Thymus (tissue), 11 donors: ENCODE measurements around the gene ZNF761. TPM values are rescaled to one million over a fixed set of nuclear protein-coding genes. Genes with fewer than 3 reads are reported as not detected.
"Not testable (repeated sequence)": the region's sequence is repeated elsewhere in the genome, so short reads cannot be mapped to it uniquely, and the experiment has no call there.

ENCODE experiments used
- DNase-seq, 9 donors: peaks; one replicate each; pipeline ENCODE4 v3.0.0-alpha.2; 2013; ENCODE audit warnings: low spot score in 9 of 9, low read depth in 6 of 9, missing footprints in 1 of 9
- H3K27ac ChIP-seq, 2 donors: one replicate each; pipeline ENCODE4 v1.5.1; 2013; ENCODE audit warnings: control low read depth in 1 of 2, low read depth in 1 of 2, low read length in 1 of 2, mild to moderate bottlenecking in 1 of 2, moderate library complexity in 1 of 2
- H3K27me3 ChIP-seq, 2 donors: one replicate each; pipeline ENCODE4 v1.5.1; 2013; ENCODE audit warnings: low read length in 1 of 2; ENCODE audit not compliant: control insufficient read depth in 2 of 2, insufficient read depth in 1 of 2
- H3K36me3 ChIP-seq, 2 donors: one replicate each; pipeline ENCODE4 v1.5.1; 2013; ENCODE audit warnings: low read length in 1 of 2, mild to moderate bottlenecking in 1 of 2, moderate library complexity in 1 of 2; ENCODE audit not compliant: control insufficient read depth in 2 of 2, insufficient read depth in 2 of 2
- H3K4me1 ChIP-seq, 2 donors: one replicate each; pipeline ENCODE4 v1.5.1; 2013; ENCODE audit warnings: low read length in 2 of 2; ENCODE audit not compliant: control insufficient read depth in 2 of 2, insufficient read depth in 2 of 2
- H3K4me3 ChIP-seq, 2 donors: one replicate each; pipeline ENCODE4 v1.5.1; 2013; ENCODE audit warnings: low read length in 2 of 2, control low read depth in 1 of 2, mild to moderate bottlenecking in 1 of 2
- H3K9me3 ChIP-seq, 2 donors: one replicate each; pipeline ENCODE4 v1.5.1; 2013; ENCODE audit warnings: low read length in 1 of 2, mild to moderate bottlenecking in 1 of 2; ENCODE audit not compliant: control insufficient read depth in 2 of 2, insufficient read depth in 1 of 2
- whole genome bisulfite sequencing: extraction: QIAGEN DNeasy Blood & Tissue Kit; methylation state at CpG from one replicate; pipeline ENCODE4 v1.1.7; 2013; 5-methylcytosine and 5-hydroxymethylcytosine counted together
- polyA plus RNA-seq: library from polyadenylated mRNA; stranded (reverse); fragments of 200-250 nt; gene quantifications from one replicate; pipeline ENCODE4 v1.2.3, GENCODE V29; 2013
- total RNA-seq: library from RNA; stranded (reverse); fragments of 120-200 nt; gene quantifications from one replicate; pipeline ENCODE4 v1.2.4, GENCODE V29; 2013
- donor health status: healthy.

The ZNF761 gene
- total and polyA plus RNA-seq, 2 donors: 9.7 to 14.9 TPM

DNA sequence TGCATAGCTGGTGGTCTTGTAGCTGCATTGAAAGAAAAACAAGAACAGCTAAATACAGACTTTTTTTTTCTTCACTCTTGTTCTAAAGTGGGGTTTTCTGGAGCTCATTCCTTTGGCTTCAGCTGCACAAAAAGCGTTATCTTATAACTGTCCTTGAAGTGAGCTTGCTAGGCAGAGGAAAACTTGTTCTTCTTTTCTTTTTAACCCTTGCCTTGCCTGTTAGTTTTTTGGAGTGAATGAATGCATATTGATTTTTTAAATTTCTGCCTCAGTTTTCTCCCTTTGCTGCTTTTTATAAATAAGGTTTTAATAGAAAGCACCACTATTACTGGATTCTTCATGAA, 35.3 kb upstream of the ZNF761 start:
- DNase-seq: no peak
- WGBS: 11% methylated on average over 1 of the region's 1 CpG
- peaks cover 20 to 24% of the 10 kb centered on the region in 2 donors for H3K36me3 ChIP-seq
- H3K27ac ChIP-seq: no peak overlapping the region
- no peaks in the 10 kb centered on the region for H3K27me3 ChIP-seq
- peaks cover 1 to 11% of the 10 kb centered on the region in 2 donors for H3K9me3 ChIP-seq
- no peak overlapping the region for H3K4me3 ChIP-seq
- H3K4me1 ChIP-seq: peaks cover 3 to 4% of the 10 kb centered on the region in 2 donors

DNA sequence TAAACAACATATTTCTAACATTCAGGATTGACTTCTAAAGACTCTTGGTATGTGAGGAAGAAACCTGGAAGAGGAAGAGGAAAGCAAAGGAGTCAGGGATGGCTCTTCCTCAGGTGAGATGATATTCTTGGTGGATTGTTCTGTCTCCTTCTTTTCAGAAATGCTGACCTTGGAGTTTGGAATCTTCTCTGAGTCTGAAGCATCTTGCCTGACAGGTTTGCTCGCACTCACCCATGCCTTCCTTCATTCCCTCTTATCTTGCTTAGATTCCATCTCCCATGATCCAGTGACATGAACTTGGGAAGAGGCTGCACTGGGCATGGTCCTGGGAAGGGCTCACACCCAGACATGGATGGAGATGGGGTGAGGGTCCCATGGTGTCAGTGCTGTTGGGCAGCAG, 33.9 kb upstream of the ZNF761 start:
- not testable (repeated sequence) for H3K27me3 ChIP-seq, H3K4me1 ChIP-seq, H3K27ac ChIP-seq, DNase-seq, H3K4me3 ChIP-seq
- 100% methylated on average over 1 of the region's 1 CpG for WGBS
- Histone ChIP-seq H3K36me3 (peaks cover 28 to 31% of the 10 kb centered on the region in 2 donors), H3K9me3 (peaks cover 5 to 20% of the 10 kb centered on the region in 2 donors)

DNA sequence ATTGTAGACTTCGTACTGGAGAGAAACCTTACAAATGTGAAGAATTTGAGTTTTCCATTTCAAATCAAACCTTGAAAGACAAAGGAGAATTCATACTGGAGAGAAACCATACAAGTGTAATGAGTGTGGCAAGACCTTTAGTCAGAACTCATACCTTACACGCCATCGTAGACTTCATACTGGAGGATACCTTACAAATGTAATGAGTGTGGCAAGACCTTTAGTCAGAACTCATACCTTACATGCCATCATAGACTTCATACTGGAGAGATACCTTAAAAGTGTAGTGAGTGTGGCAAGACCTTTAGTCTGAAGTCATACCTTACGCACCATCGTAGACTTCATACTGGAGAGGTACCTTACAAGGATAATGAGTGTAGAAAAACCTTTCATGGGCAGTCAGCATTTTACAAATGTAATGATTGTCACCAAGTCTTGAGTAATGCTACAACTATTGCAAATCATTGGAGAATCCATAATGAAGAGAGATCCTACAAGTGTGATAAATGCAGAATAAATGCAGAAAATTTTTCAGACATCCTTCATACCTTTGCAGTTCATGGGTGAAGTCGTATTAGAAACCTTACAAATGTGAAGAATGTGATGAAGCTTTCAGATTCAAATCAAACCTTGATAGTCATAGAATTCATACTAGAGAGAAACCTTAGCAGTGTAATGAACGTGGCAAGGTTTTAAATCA, 22.1 kb upstream of the ZNF761 start:
- Histone ChIP-seq H3K4me1 (no peaks in the 10 kb centered on the region), H3K36me3 (peaks cover 21 to 30% of the 10 kb centered on the region in 2 donors), H3K27me3 (no peaks in the 10 kb centered on the region), H3K4me3 (no peak overlapping the region), H3K9me3 (peaks cover 14 to 16% of the 10 kb centered on the region in 2 donors), H3K27ac (no peak overlapping the region)
- DNase-seq: no peak
- 92% methylated on average over 7 of the region's 7 CpGs for WGBS

DNA sequence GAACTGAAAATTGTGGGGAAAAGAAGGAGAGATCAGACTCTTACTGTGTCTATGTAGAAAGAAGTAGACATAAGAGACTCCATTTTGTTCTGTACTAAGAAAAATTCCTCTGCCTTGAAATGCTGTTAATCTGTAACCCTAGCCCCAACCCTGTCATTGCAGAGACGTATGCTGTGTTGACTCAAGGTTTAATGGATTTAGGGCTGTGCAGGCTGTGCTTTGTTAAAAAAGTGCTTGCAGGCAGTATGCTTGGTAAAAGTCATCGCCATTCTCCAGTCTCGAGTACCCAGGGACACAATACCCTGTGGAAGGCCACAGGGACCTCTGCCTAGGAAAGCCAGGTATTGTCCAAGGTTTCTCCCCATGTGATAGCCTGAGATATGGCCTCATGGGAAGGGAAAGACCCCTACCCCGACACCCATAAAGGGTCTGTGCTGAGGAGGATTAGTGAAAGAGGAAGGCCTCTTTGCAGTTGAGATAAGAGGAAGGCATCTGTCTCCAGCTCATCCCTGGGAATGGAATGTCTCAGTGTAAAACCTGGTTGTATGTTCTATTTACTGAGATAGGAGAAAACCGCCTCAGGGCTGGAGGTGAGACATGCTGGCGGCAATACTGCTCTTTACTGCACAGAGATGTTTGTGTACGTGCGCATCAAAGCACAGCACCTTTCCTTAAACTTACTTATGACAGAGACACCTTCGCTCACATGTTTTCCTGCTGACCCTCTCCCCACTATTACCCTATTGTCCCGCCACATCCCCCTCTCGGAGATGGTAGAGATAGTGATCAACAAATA, 11.1 kb upstream of the ZNF761 start:
- not testable (repeated sequence) for H3K27ac ChIP-seq, DNase-seq, H3K4me1 ChIP-seq, H3K4me3 ChIP-seq, H3K36me3 ChIP-seq, H3K27me3 ChIP-seq, H3K9me3 ChIP-seq
- 91% methylated on average over 11 of the region's 11 CpGs for WGBS

DNA sequence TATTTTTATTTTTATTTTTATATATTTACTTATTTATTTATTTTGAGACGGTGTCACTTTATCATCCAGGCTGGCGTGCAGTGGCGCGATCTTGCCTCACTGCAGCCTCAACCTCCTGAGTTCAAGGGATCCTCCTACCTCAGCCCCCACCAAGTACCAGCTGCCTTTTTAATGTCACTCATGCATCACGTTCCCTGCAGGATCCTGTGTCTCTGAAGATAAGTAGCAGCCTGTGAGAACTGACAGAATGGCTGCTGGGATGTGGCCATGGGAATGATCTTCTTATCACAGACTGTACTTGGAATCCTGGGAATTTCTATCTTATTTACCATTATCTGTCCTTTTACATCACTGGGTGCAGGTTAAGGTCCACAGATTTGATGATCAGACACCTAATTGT, 9.2 kb upstream of the ZNF761 start:
- no peak overlapping the region for H3K27ac ChIP-seq
- peaks cover 0 to 3% of the 10 kb centered on the region in 2 donors for H3K9me3 ChIP-seq
- H3K27me3 ChIP-seq: no peaks in the 10 kb centered on the region
- no peak for DNase-seq
- WGBS: 91% methylated on average over 5 of the region's 5 CpGs
- H3K4me3 ChIP-seq: no peak overlapping the region
- H3K4me1 ChIP-seq: no peaks in the 10 kb centered on the region
- no peaks in the 10 kb centered on the region for H3K36me3 ChIP-seq

DNA sequence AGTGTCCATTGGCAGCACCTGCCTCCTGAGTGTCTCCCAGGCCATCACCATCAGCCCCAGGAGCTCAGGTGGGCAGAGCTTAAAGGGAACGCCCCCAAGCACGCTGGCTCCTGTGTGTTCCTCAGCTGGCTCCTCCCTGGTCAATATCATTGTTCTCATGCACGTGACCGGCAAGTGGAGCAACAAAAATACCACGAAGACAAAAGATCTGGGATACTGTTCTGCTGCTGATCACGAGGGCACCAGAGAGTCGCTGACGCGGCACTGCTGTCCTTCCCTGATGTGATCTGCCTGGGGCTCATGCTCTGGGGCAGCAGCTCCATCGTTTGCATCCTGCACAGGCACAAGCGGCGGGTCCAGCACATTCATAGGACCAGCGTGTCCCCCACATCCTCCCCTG, 8.7 kb upstream of the ZNF761 start:
- not testable (repeated sequence) for H3K9me3 ChIP-seq, H3K4me1 ChIP-seq, DNase-seq, H3K27me3 ChIP-seq, H3K36me3 ChIP-seq, H3K27ac ChIP-seq, H3K4me3 ChIP-seq
- WGBS: 53% methylated on average over 11 of the region's 13 CpGs

DNA sequence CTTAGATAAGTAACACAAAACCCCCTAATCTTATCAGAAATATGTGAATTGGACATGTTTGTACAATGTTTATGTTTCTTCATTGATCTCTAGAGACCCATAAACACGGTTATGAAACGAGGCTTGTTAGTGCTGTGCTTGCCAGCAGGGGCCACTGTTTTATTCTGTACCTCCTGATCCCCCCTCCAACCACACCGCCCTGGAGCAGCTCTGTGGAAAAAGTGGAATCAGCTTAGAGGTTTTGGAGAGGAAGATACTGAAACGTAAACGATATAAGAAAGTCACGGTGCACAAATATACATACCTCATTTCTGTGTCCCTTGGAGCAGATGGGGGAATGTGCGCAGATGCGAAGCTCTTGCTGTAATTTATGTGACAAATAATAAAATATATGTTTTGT, 8.1 kb upstream of the ZNF761 start:
- 60% methylated on average over 8 of the region's 8 CpGs for WGBS
- not testable (repeated sequence) for H3K36me3 ChIP-seq, H3K27me3 ChIP-seq, H3K4me3 ChIP-seq, DNase-seq, H3K4me1 ChIP-seq, H3K9me3 ChIP-seq, H3K27ac ChIP-seq

DNA sequence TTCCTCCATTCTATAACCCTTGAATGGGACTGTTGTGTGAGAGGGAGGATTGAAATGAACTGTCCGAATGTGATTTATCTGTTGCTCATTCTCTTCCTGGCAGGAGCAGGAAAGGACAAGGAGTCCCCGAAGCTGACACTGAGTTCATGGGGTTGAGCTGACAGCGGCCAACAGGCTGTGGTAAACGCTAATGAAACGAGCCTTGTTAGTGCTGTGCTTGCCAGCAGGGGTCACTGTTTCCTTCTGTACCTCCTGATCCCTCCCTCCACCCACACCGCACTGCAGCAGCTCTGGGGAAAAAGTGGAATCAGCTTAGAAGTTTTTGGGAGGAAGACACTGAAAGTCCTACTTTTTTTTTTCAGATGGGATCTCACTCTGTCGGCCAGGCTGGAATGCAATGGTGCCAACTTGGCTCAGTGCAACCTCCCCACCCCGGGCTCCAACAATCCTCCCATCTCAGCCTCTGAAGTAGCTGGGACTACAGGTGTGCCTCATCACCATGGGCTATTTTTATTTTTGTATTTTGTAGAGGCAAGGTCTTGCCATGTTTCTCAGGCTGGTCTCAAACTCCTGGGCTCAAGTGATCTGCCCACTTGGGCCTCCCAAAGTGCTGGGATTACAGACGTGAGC, 6.7 kb upstream of the ZNF761 start:
- Histone ChIP-seq H3K36me3 (no peaks in the 10 kb centered on the region), H3K27ac (no peak overlapping the region), H3K4me1 (no peaks in the 10 kb centered on the region), H3K9me3 (no peaks in the 10 kb centered on the region), H3K4me3 (no peak overlapping the region), H3K27me3 (no peaks in the 10 kb centered on the region)
- DNase-seq: peak; percentile 39 to 76 (median 61)
- 30% methylated on average over 9 of the region's 9 CpGs for WGBS

DNA sequence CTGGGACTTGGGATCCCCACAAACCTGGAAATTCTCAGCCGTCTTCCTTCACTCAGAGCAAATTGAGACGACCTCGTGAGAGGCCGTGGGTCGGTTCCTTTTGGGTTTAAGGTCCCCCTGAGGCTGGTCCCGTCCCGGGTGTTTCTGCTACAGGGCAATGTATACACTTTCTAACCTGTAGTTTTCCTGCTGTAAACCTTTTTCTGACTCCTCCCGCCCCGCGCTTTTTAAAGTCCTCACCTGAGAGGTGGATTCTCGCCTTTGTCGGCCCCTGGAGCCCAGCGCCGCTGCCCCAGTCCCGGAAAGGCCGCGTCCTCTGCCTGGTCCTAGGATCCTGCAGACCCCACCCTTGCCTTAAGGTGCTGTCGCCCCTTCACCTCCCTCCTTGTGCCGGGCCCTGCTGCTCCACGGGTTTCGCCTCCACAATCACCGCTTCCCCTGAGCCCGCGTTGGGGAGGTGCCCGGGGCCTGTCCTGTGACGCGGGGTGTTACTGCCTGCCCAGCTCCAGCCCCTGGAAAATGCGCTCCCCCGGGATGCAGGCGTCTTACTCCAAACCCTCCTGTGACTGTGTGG, 391 bp downstream of the ZNF761 start:
- Histone ChIP-seq H3K4me3 (peak overlapping the region; percentile 73), H3K4me1 (peaks cover 3 to 4% of the 10 kb centered on the region in 2 donors), H3K36me3 (peaks cover 9 to 19% of the 10 kb centered on the region in 2 donors), H3K27me3 (peaks cover 0 to 2% of the 10 kb centered on the region in 2 donors), H3K9me3 (no peaks in the 10 kb centered on the region), H3K27ac (peak overlapping the region; percentile 69 to 81)
- DNase-seq: no peak
- 1% methylated on average over 30 of the region's 30 CpGs for WGBS
